Measurements from ENCODE around the gene MB21D2. TPM values are rescaled to one million over a fixed set of nuclear protein-coding genes. Genes with fewer than 3 reads are reported as not detected.

Gene MB21D2
- total RNA-seq, 6 experiments from 2014 or later: 17.2 to 20.9 (median 19.5) TPM

GRCh38 chr3:192827208-192827607 is 90.4 kb downstream of the MB21D2 start:
- TF ChIP-seq CTCF (IDR thresholded peaks at IDR 0.05): no peak
- H3K36me3 Mint-ChIP-seq (ENCODE audit: low read depth): peaks cover 16% of the 10 kb centered on the region
- H3K27ac Mint-ChIP-seq: no peak overlapping the region
- no peaks in the 10 kb centered on the region for H3K9me3 Mint-ChIP-seq
- H3K27me3 Mint-ChIP-seq (ENCODE audit: insufficient read depth): no peaks in the 10 kb centered on the region; the same call in 1 of the 2 replicates
- DNase-seq: no peak
- H3K4me3 Mint-ChIP-seq: no peak overlapping the region
- peaks cover 57% of the 10 kb centered on the region for H3K4me1 Mint-ChIP-seq (ENCODE audit: low read depth)

DNA sequence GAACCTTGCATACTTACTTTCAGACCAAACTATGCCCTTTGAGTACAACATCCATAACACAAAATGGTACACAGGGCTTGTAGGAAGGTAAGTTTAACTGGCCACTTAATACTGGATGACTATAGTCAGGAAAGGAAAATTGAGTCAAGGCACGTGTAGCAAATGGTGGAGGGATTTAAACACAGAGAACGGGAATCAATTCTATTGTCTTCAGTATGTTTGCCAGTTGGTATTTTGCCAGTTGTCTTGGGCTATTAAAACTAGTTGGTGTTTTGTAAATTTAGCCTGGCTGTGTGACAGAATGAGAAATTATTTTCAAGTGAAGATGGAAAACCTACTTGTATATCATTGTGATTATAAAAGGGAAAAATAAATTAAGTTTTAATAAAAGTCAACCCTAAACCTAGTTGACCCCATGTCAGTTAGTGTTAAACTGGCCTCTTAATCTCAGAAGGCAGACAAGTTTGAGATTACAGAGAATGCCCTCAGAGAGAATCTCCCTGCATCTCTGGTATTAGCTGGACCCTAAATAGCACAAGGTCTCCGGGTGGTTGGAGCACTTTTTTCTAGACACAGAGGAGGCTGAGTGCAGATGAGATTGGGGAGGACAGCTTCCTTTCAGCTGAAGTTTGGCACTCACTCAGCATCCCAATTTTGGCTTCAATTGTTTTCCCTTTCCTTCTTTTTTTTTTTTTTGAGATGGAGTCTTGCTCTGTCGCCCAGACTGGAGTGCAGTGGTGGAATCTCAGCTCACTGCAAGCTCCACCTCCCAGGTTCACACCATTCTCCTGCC is 91.2 kb downstream of the MB21D2 start:
- Mint-ChIP-seq H3K27ac (no peak overlapping the region), H3K36me3 (ENCODE audit: low read depth) (peaks cover 16% of the 10 kb centered on the region), H3K9me3 (no peaks in the 10 kb centered on the region), H3K4me3 (no peak overlapping the region), H3K4me1 (ENCODE audit: low read depth) (peaks cover 57% of the 10 kb centered on the region), H3K27me3 (ENCODE audit: insufficient read depth) (peaks cover 2% of the 10 kb centered on the region; the same call in 1 of the 2 replicates)
- no peak for TF ChIP-seq CTCF (IDR thresholded peaks at IDR 0.05)
- DNase-seq: no peak

DNA sequence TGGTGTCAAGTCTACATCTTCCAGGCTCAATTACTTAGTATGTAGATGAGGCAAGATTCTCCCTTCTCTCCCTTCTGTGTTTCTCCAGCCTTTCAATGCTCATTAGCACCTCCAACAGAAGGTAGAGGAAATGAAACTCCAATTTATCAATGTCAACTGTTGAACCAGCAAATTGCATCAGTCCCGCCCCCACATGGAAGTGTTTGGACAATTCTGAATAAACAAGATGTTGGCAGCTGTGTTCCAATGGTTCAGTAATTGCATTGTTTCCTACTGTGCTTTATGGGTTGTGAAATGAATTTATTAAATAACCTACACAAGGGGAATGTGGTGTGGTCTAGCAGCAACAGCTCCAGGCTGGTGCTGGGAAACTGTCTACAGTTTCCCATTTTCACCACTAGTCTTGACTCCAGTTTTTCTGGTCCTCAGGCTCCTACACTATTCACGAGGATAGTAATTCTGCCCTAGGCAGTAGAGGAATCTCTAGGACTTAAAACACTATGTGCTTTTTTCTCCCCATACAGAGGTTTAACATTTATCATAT is 91.9 kb downstream of the MB21D2 start:
- peaks cover 16% of the 10 kb centered on the region for H3K36me3 Mint-ChIP-seq (ENCODE audit: low read depth)
- H3K4me3 Mint-ChIP-seq: no peak overlapping the region
- peak; percentile 56 for TF ChIP-seq CTCF (IDR thresholded peaks at IDR 0.05)
- no peak for DNase-seq
- peaks cover 56% of the 10 kb centered on the region for H3K4me1 Mint-ChIP-seq (ENCODE audit: low read depth)
- H3K27me3 Mint-ChIP-seq (ENCODE audit: insufficient read depth): peaks cover 2% of the 10 kb centered on the region; the same call in 1 of the 2 replicates
- no peak overlapping the region for H3K27ac Mint-ChIP-seq
- no peaks in the 10 kb centered on the region for H3K9me3 Mint-ChIP-seq

DNA sequence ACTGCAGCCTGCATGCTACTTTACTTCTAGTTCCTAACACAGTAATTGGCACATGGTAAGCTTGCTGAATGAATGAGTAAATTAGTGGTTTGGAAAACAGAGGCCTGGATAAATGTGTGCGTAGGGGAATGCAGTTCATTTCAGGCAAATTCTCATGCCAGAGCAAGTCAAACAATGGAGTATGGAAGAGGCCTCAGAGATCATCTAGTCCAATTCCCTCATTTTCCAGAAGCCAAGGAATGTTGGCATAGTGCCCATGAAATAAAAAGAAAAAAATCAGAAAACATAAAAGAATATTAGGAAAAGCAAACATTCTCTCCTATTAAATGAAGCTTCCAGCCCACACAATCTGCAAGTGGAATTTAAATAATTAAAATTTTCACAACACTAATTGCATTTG is 92.4 kb downstream of the MB21D2 start:
- Mint-ChIP-seq H3K27ac (no peak overlapping the region), H3K27me3 (ENCODE audit: insufficient read depth) (peaks cover 2% of the 10 kb centered on the region; the same call in 1 of the 2 replicates), H3K4me1 (ENCODE audit: low read depth) (peaks cover 56% of the 10 kb centered on the region), H3K36me3 (ENCODE audit: low read depth) (peaks cover 12% of the 10 kb centered on the region), H3K9me3 (no peaks in the 10 kb centered on the region), H3K4me3 (no peak overlapping the region)
- no peak for DNase-seq
- TF ChIP-seq CTCF (IDR thresholded peaks at IDR 0.05): no peak

- TF ChIP-seq CTCF (IDR thresholded peaks at IDR 0.05): no peak
- H3K36me3 Mint-ChIP-seq (ENCODE audit: low read depth): peaks cover 11% of the 10 kb centered on the region
Measured at GRCh38 chr3:192824313-192824712, 93.3 kb downstream of the MB21D2 start.

More at GRCh38 chr3:192824313-192824712, 93.3 kb downstream of the MB21D2 start:
- Mint-ChIP-seq H3K9me3 (no peaks in the 10 kb centered on the region), H3K27me3 (ENCODE audit: insufficient read depth) (peaks cover 2% of the 10 kb centered on the region; the same call in 1 of the 2 replicates), H3K4me1 (ENCODE audit: low read depth) (peaks cover 58% of the 10 kb centered on the region), H3K4me3 (no peak overlapping the region), H3K27ac (no peak overlapping the region)
- no peak for DNase-seq
